Measurements from ENCODE around the gene RASAL1.

GRCh38 chr12:113142173-113142885 is 6.8 kb upstream of the RASAL1 start:
- no peak for TF ChIP-seq EZH2phosphoT487 (IDR thresholded peaks at IDR 0.05; ENCODE audit: low read depth)
- TF ChIP-seq CTCF (IDR thresholded peaks at IDR 0.05; ENCODE audit: low read depth, low read length), result no peak
